Activated CD4-positive, alpha-beta T cell treated with anti-CD3 and anti-CD28 coated beads for 36 hours (primary cell): ENCODE data around the gene FAM200C. TPM values are rescaled to one million over a fixed set of nuclear protein-coding genes. Genes with fewer than 3 reads are reported as not detected.
A peak's percentile ranks its signal among the peaks of the same experiment; 100 is the strongest.

Experiments
- ATAC-seq: fragments of 200-7000 bp; cut with Tn5 transposase; one replicate; pipeline ENCODE4 v1.10.0; 2021; ENCODE audit warnings: mild to moderate bottlenecking, moderate library complexity
- CTCF ChIA-PET: fragments of 350-600 bp; sonication (Branson Sonifier 250); formaldehyde crosslinking; loops from one replicate; lab custom pipeline; 2021; ENCODE audit warnings: antibody characterized with exemption; lab: Charles Lee
- POLR2A ChIA-PET: fragments of 350-600 bp; sonication (Branson Sonifier 250); formaldehyde crosslinking; loops from one replicate; lab custom pipeline; 2021; ENCODE audit warnings: antibody characterized with exemption, inconsistent platforms; lab: Charles Lee
- DNase-seq: peaks from one replicate; pipeline ENCODE4 v3.0.0-alpha.2; 2020
- H3K27ac Mint-ChIP-seq: one replicate; pipeline ENCODE4 v1.8.0; 2021; ENCODE audit warnings: mixed read lengths
- H3K27me3 Mint-ChIP-seq: one replicate; pipeline ENCODE4 v1.8.0; 2021; ENCODE audit warnings: mixed read lengths
- H3K36me3 Mint-ChIP-seq: one replicate; pipeline ENCODE4 v1.8.0; 2021; ENCODE audit warnings: low read depth, mixed read lengths
- H3K4me1 Mint-ChIP-seq: one replicate; pipeline ENCODE4 v1.8.0; 2021; ENCODE audit warnings: mixed read lengths
- H3K4me3 Mint-ChIP-seq: one replicate; pipeline ENCODE4 v1.8.0; 2021; ENCODE audit warnings: mild to moderate bottlenecking, moderate library complexity, mixed read lengths
- H3K9me3 Mint-ChIP-seq: one replicate; pipeline ENCODE4 v1.8.0; 2021; ENCODE audit warnings: low read depth, mixed read lengths
- intact Hi-C, 2 experiments: fragments of 100-400 bp; cut with DNase I in 1 of 2; cut with micrococcal nuclease in 1 of 2; formaldehyde crosslinking; loops; one replicate each; pipeline versions ENCODE4 v1.14.2 to v1.15.1; 2022 to 2024; cut with DNase I, micrococcal nuclease
- total RNA-seq, 2 experiments: library from RNA; stranded (reverse); gene quantifications; one replicate each; pipeline ENCODE4 v1.2.3, GENCODE V29; 2021

Gene FAM200C
- total RNA-seq, 2 experiments from 2014 or later = 0.91 to 1.3 TPM

GRCh38 chr5:160369990-160370712 lies 29.7 kb downstream of the FAM200C start, which contains the start of gene C1QTNF2:
C1QTNF2 (minus strand) TSS chr5:160370626; CDS start chr5:160355011, 15,615 bp downstream.
- Mint-ChIP-seq H3K4me3 (peak within 1 kb of the TSS; percentile 37), H3K4me1 (peaks cover 11% of the 10 kb centered on the region), H3K36me3 (no peaks in the 10 kb centered on the region), H3K9me3 (no peaks in the 10 kb centered on the region), H3K27ac (no peak within 1 kb of the TSS), H3K27me3 (peaks cover 64% of the 10 kb centered on the region)
- DNase-seq = peak; percentile 46
- ATAC-seq = peak; percentile 70
- intact Hi-C loops = no loop called here
- POLR2A ChIA-PET = no interaction called here
- CTCF ChIA-PET = interaction anchor here (0.8 to 0.9 kb wide), 3 partner anchors 9 to 25 kb away, joined by 3 to 4 read pairs (median 4); no protein-coding TSS in a partner anchor

- intact Hi-C loops = no loop called here
- ChIA-PET POLR2A (no interaction called here), CTCF (no interaction called here)
- H3K27ac Mint-ChIP-seq = no peak overlapping the region
- H3K36me3 Mint-ChIP-seq = no peaks in the 10 kb centered on the region
- no peak overlapping the region for H3K4me3 Mint-ChIP-seq
- DNase-seq = no peak
- H3K9me3 Mint-ChIP-seq = no peaks in the 10 kb centered on the region
- ATAC-seq = no peak
- peaks cover 11% of the 10 kb centered on the region for H3K4me1 Mint-ChIP-seq
- peaks cover 52% of the 10 kb centered on the region for H3K27me3 Mint-ChIP-seq
These were observed 32.0 kb downstream of the FAM200C start for GRCh38 chr5:160367885-160368284.

GRCh38 chr5:160367261-160367660 lies 32.6 kb downstream of the FAM200C start:
- Mint-ChIP-seq H3K4me1 (peaks cover 11% of the 10 kb centered on the region), H3K27ac (no peak overlapping the region), H3K36me3 (no peaks in the 10 kb centered on the region), H3K27me3 (peaks cover 49% of the 10 kb centered on the region), H3K9me3 (no peaks in the 10 kb centered on the region), H3K4me3 (no peak overlapping the region)
- ChIA-PET CTCF (no interaction called here), POLR2A (no interaction called here)
- ATAC-seq (peak; percentile 36), DNase-seq (no peak)
- intact Hi-C loops = no loop called here

GRCh38 chr5:160366230-160366629 lies 33.6 kb downstream of the FAM200C start:
- peaks cover 11% of the 10 kb centered on the region for H3K4me1 Mint-ChIP-seq
- ChIA-PET CTCF (interaction anchor here (1.3 kb wide), 1 partner anchor 21 kb away, joined by 6 read pairs; no protein-coding TSS in a partner anchor), POLR2A (no interaction called here)
- intact Hi-C loops = no loop called here
- H3K36me3 Mint-ChIP-seq = no peaks in the 10 kb centered on the region
- H3K9me3 Mint-ChIP-seq = no peaks in the 10 kb centered on the region
- no peak overlapping the region for H3K27ac Mint-ChIP-seq
- H3K27me3 Mint-ChIP-seq = peaks cover 44% of the 10 kb centered on the region
- ATAC-seq = no peak
- H3K4me3 Mint-ChIP-seq = no peak overlapping the region
- DNase-seq = no peak

GRCh38 chr5:160363660-160364395 lies 36.0 kb downstream of the FAM200C start:
- Mint-ChIP-seq H3K27ac (no peak overlapping the region), H3K27me3 (peaks cover 23% of the 10 kb centered on the region), H3K36me3 (no peaks in the 10 kb centered on the region), H3K9me3 (no peaks in the 10 kb centered on the region), H3K4me1 (no peaks in the 10 kb centered on the region), H3K4me3 (no peak overlapping the region)
- ChIA-PET CTCF (interaction anchor here (1.1 kb wide), 1 partner anchor 18 kb away, joined by 5 read pairs; no protein-coding TSS in a partner anchor), POLR2A (no interaction called here)
- intact Hi-C loops = no loop called here
- ATAC-seq (no peak), DNase-seq (no peak)

GRCh38 chr5:160363211-160363610 lies 36.6 kb downstream of the FAM200C start:
- intact Hi-C loops = no loop called here
- DNase-seq = no peak
- POLR2A ChIA-PET = no interaction called here
- CTCF ChIA-PET = interaction anchor here (1.1 kb wide), 1 partner anchor 18 kb away, joined by 5 read pairs; no protein-coding TSS in a partner anchor
- no peaks in the 10 kb centered on the region for H3K4me1 Mint-ChIP-seq
- H3K27me3 Mint-ChIP-seq = peaks cover 19% of the 10 kb centered on the region
- H3K36me3 Mint-ChIP-seq = no peaks in the 10 kb centered on the region
- no peak for ATAC-seq
- H3K9me3 Mint-ChIP-seq = no peaks in the 10 kb centered on the region
- H3K27ac Mint-ChIP-seq = no peak overlapping the region
- H3K4me3 Mint-ChIP-seq = no peak overlapping the region

- Mint-ChIP-seq H3K27me3 (peaks cover 8% of the 10 kb centered on the region), H3K4me3 (no peak overlapping the region), H3K27ac (no peak overlapping the region), H3K9me3 (no peaks in the 10 kb centered on the region), H3K4me1 (no peaks in the 10 kb centered on the region), H3K36me3 (no peaks in the 10 kb centered on the region)
- no peak for DNase-seq
- CTCF ChIA-PET = interaction anchor here (0.6 to 1.2 kb wide), 2 partner anchors 16 to 17 kb away, joined by 3 to 6 read pairs; no protein-coding TSS in a partner anchor
- POLR2A ChIA-PET = no interaction called here
- intact Hi-C loops = no loop called here
- no peak for ATAC-seq
These were observed 38.1 kb downstream of the FAM200C start for GRCh38 chr5:160361624-160362228.

GRCh38 chr5:160360310-160360709 lies 39.5 kb downstream of the FAM200C start:
- Mint-ChIP-seq H3K4me3 (no peak overlapping the region), H3K36me3 (no peaks in the 10 kb centered on the region), H3K9me3 (no peaks in the 10 kb centered on the region), H3K4me1 (no peaks in the 10 kb centered on the region), H3K27me3 (peaks cover 4% of the 10 kb centered on the region), H3K27ac (no peak overlapping the region)
- no peak for DNase-seq
- POLR2A ChIA-PET = no interaction called here
- CTCF ChIA-PET = interaction anchor here (1.1 kb wide), 1 partner anchor 15 kb away, joined by 4 read pairs; no protein-coding TSS in a partner anchor
- ATAC-seq = no peak
- intact Hi-C loops = no loop called here

- DNase-seq = no peak
- no peak for ATAC-seq
- no peak overlapping the region for H3K4me3 Mint-ChIP-seq
- no peaks in the 10 kb centered on the region for H3K4me1 Mint-ChIP-seq
- no peaks in the 10 kb centered on the region for H3K9me3 Mint-ChIP-seq
- ChIA-PET CTCF (interaction anchor here (1.1 kb wide), 1 partner anchor 15 kb away, joined by 4 read pairs; no protein-coding TSS in a partner anchor), POLR2A (no interaction called here)
- intact Hi-C loops = no loop called here
- H3K36me3 Mint-ChIP-seq = no peaks in the 10 kb centered on the region
- H3K27ac Mint-ChIP-seq = no peak overlapping the region
- peaks cover 2% of the 10 kb centered on the region for H3K27me3 Mint-ChIP-seq
These were observed 40.0 kb downstream of the FAM200C start for GRCh38 chr5:160359816-160360215.

- no peaks in the 10 kb centered on the region for H3K36me3 Mint-ChIP-seq
- no peaks in the 10 kb centered on the region for H3K9me3 Mint-ChIP-seq
- DNase-seq = no peak
- intact Hi-C loops = no loop called here
- ChIA-PET POLR2A (no interaction called here), CTCF (no interaction called here)
- H3K4me3 Mint-ChIP-seq = no peak overlapping the region
- no peak for ATAC-seq
- H3K27ac Mint-ChIP-seq = no peak overlapping the region
- H3K27me3 Mint-ChIP-seq = no peaks in the 10 kb centered on the region
- no peaks in the 10 kb centered on the region for H3K4me1 Mint-ChIP-seq
These were observed 40.6 kb downstream of the FAM200C start for GRCh38 chr5:160359242-160359641.

- CTCF ChIA-PET = interaction anchor here (0.7 kb wide), 1 partner anchor 51 kb away, joined by 3 read pairs; no protein-coding TSS in a partner anchor
- intact Hi-C loops = no loop called here
- H3K4me3 Mint-ChIP-seq = no peak overlapping the region
- DNase-seq (no peak), ATAC-seq (no peak)
- no peaks in the 10 kb centered on the region for H3K9me3 Mint-ChIP-seq
- H3K4me1 Mint-ChIP-seq = no peaks in the 10 kb centered on the region
- POLR2A ChIA-PET = no interaction called here
- no peaks in the 10 kb centered on the region for H3K36me3 Mint-ChIP-seq
- no peak overlapping the region for H3K27ac Mint-ChIP-seq
- H3K27me3 Mint-ChIP-seq = no peaks in the 10 kb centered on the region
These were observed 41.9 kb downstream of the FAM200C start for GRCh38 chr5:160357861-160358411.
